GM12878 (cell line): ENCODE data around the gene RIC1. TPM values are rescaled to one million over a fixed set of nuclear protein-coding genes. Genes with fewer than 3 reads are reported as not detected.
A peak's percentile ranks its signal among the peaks of the same experiment; 100 is the strongest.
"Not testable (repeated sequence)": the region's sequence is repeated elsewhere in the genome, so short reads cannot be mapped to it uniquely, and the experiment has no call there.

Experiments used
- ATAC-seq: fragments of 200-7000 bp; cut with Tn5 transposase; 3 replicates; pipeline ENCODE4 v1.9.1; 2020; ENCODE audit warnings: mild to moderate bottlenecking, moderate library complexity
- BruUV-seq: library from RNA; stranded (reverse); fragments of 400-500 nt; replicated peaks from 2 replicates; lab custom pipeline; 2021; lab: Mats Ljungman, UMichigan
- CTCF ChIA-PET: fragments of 300-600 bp; sonication (Branson Sonifier 250); formaldehyde crosslinking; extraction: SDS; loops from one replicate; lab custom pipeline; 2021; ENCODE audit warnings: inconsistent platforms; lab: Yijun Ruan, JAX
- POLR2A ChIA-PET: fragments of 350-600 bp; formaldehyde crosslinking; extraction: SDS; loops from one replicate; lab custom pipeline; 2021; ENCODE audit warnings: inconsistent platforms; lab: Charles Lee
- RAD21 ChIA-PET: fragments of 300-600 bp; sonication (Branson Sonifier 250); formaldehyde crosslinking; loops from one replicate; lab custom pipeline; 2023; ENCODE audit warnings: antibody characterized with exemption; ENCODE audit not compliant: unreplicated experiment; lab: Charles Lee
- SMC1A ChIA-PET: fragments of 300-600 bp; sonication (Branson Sonifier 250); formaldehyde crosslinking; loops from one replicate; lab custom pipeline; 2023; ENCODE audit not compliant: unreplicated experiment, uncharacterized antibody; lab: Charles Lee
- DNase-seq: peaks from one replicate; pipeline ENCODE4 v3.0.0-alpha.2; 2011; ENCODE audit warnings: low read depth, low spot score
- FAIRE-seq: peaks from 3 replicates; lab custom pipeline; 2011; peaks lifted over from hg19 to GRCh38; lab: Jason Lieb, UNC
- H2AFZ ChIP-seq: 2 replicates; pipeline ENCODE4 v1.6.0; 2011; ENCODE audit warnings: low read depth, low read length, control low read depth; ENCODE audit not compliant: control insufficient read depth
- H3K27ac ChIP-seq: 2 replicates; pipeline ENCODE4 v1.5.1; 2011; ENCODE audit warnings: control low read depth; ENCODE audit not compliant: control insufficient read depth, insufficient read depth
- H3K27me3 ChIP-seq, 2 experiments: replicated peaks in 1 of 2; 2 replicates each; pipeline versions ENCODE4 v1.6.0 to v1.6.1; 2011; ENCODE audit warnings: low read length in 1 of 2; ENCODE audit not compliant: control insufficient read depth in 2 of 2, insufficient read depth in 2 of 2
- H3K36me3 ChIP-seq, 2 experiments: 2 replicates each; pipeline ENCODE4 v1.5.1; 2011; ENCODE audit warnings: low read length in 1 of 2; ENCODE audit not compliant: control insufficient read depth in 2 of 2, insufficient read depth in 2 of 2
- H3K4me1 ChIP-seq: 2 replicates; pipeline ENCODE4 v1.6.1; 2011; ENCODE audit warnings: mild to moderate bottlenecking, low read length, moderate library complexity, mixed read lengths; ENCODE audit not compliant: control insufficient read depth, insufficient read depth
- H3K4me2 ChIP-seq: 2 replicates; pipeline ENCODE4 v1.6.0; 2011; ENCODE audit warnings: control low read depth; ENCODE audit not compliant: control insufficient read depth, insufficient read depth
- H3K4me3 ChIP-seq: fragments of 200-600 bp; sonication (generic); 2 replicates; pipeline ENCODE4 v1.5.1; 2016
- H3K79me2 ChIP-seq: 2 replicates; pipeline ENCODE4 v1.6.0; 2011; ENCODE audit warnings: low read length; ENCODE audit not compliant: control insufficient read depth, insufficient read depth
- H3K9ac ChIP-seq: 2 replicates; pipeline ENCODE4 v1.8.0; 2011; ENCODE audit warnings: low read length, control low read depth, mixed read lengths; ENCODE audit not compliant: control insufficient read depth, insufficient read depth
- H3K9me3 ChIP-seq: replicated peaks from 3 replicates; pipeline ENCODE4 v1.5.1; 2011; ENCODE audit warnings: mild to moderate bottlenecking, low read length; ENCODE audit not compliant: control insufficient read depth, insufficient read depth
- H4K20me1 ChIP-seq: 2 replicates; pipeline ENCODE4 v1.6.0; 2011; ENCODE audit not compliant: control insufficient read depth, insufficient read depth
- ATF2 ChIP-seq: IDR thresholded peaks from 2 replicates; pipeline ENCODE4 v1.6.1; 2012; ENCODE audit warnings: low read length, inconsistent platforms
- CREB1 ChIP-seq: IDR thresholded peaks from 2 replicates; pipeline ENCODE4 v1.6.1; 2012; ENCODE audit warnings: low read depth, mild to moderate bottlenecking, inconsistent platforms
- HDGF ChIP-seq: fragments of 450-650 bp; IDR thresholded peaks from 2 replicates; pipeline ENCODE4 v1.6.1; 2016; ENCODE audit warnings: antibody characterized with exemption
- POLR2A ChIP-seq: IDR thresholded peaks from 2 replicates; pipeline ENCODE4 v1.6.1; 2011; ENCODE audit warnings: low read depth, mild to moderate bottlenecking, low read length
- POU2F2 ChIP-seq: IDR thresholded peaks from 3 replicates; pipeline ENCODE4 v1.6.1; 2011; ENCODE audit warnings: low read depth, mild to moderate bottlenecking, low read length, borderline replicate concordance
- RAD51 ChIP-seq: fragments of 450-650 bp; IDR thresholded peaks from 2 replicates; pipeline ENCODE4 v1.6.1; 2016; ENCODE audit warnings: moderate library complexity, mild to moderate bottlenecking, inconsistent platforms
- SKIL ChIP-seq: fragments of 450-650 bp; IDR thresholded peaks from 2 replicates; pipeline ENCODE4 v1.6.1; 2017; ENCODE audit warnings: mild to moderate bottlenecking, low read depth, inconsistent platforms; ENCODE audit not compliant: poor library complexity, severe bottlenecking
- USF2 ChIP-seq: IDR thresholded peaks from 2 replicates; pipeline ENCODE4 v1.6.1; 2011; ENCODE audit warnings: low read depth, low read length, improper control_type of control experiment, borderline replicate concordance
- ZNF217 ChIP-seq: fragments of 450-650 bp; IDR thresholded peaks from 2 replicates; pipeline ENCODE4 v1.6.1; 2017; ENCODE audit warnings: antibody characterized with exemption, mild to moderate bottlenecking
- ZNF384 ChIP-seq: IDR thresholded peaks from 2 replicates; pipeline ENCODE4 v1.6.1; 2012; ENCODE audit warnings: low read depth, mild to moderate bottlenecking, low read length, improper control_type of control experiment, borderline replicate concordance
- WGBS: methylation state at CpG from one replicate; pipeline ENCODE4 v1.1.6; 2016; ENCODE audit warnings: low lambda C conversion rate; ENCODE audit not compliant: insufficient replicate concordance, insufficient coverage; ENCODE audit errors: missing lambda C conversion rate; 5-methylcytosine and 5-hydroxymethylcytosine counted together
- in situ Hi-C: fragments of 300-500 bp; cut with MboI; formaldehyde crosslinking; loops from 9 replicates; pipeline ENCODE4 v1.14.3; 2018; ENCODE audit warnings: mixed read lengths
- intact Hi-C: fragments of 100-400 bp; cut with micrococcal nuclease; formaldehyde crosslinking; loops from one replicate; pipeline ENCODE4 v1.14.2; 2022; ENCODE audit not compliant: unreplicated experiment
- polyA plus RNA-seq, 11 experiments: library from polyadenylated mRNA; depleted of rRNA in 4 of 11; unstranded in 6 of 11; stranded (reverse) in 5 of 11; fragments of >200 nt; fragmentation: Nextera tagmentation in 4 of 11; fragmentation: Illumina TruSeq in 1 of 11; extraction: Ambion mirVana in 4 of 11; extraction: Trizol in 1 of 11; gene quantifications; 1 replicate in 1 of 11; 2 replicates in 10 of 11; pipeline versions ENCODE4 v1.2.1 to v1.2.3, GENCODE V29; 2011 to 2016; ENCODE audit warnings: inconsistent platforms in 2 of 11, missing spikeins in 2 of 11, low read depth in 1 of 11
- total RNA-seq, 4 experiments: library from RNA; depleted of rRNA in 3 of 4; stranded (reverse); fragments of >200 nt in 3 of 4; fragmentation: Illumina TruSeq in 1 of 4; extraction: Trizol in 1 of 4; gene quantifications; 2 replicates each; pipeline versions ENCODE4 v1.2.1 to v1.2.3, GENCODE V29; 2013 to 2021

RIC1 gene
- total and polyA plus RNA-seq, 10 of the 15 experiments (the other 5 are each of a cell fraction or from before 2014, with no cell fraction given), result 6.2 to 59.8 (median 33.3) TPM

GRCh38 chr9:5581706-5582105 is 47.2 kb upstream of the RIC1 start:
- H3K79me2 ChIP-seq, in situ Hi-C loops, BruUV-seq, H3K4me3 ChIP-seq, H3K9ac ChIP-seq, H2AFZ ChIP-seq, H4K20me1 ChIP-seq, H3K36me3 ChIP-seq, H3K4me2 ChIP-seq, H3K9me3 ChIP-seq, DNase-seq, H3K27me3 ChIP-seq: not testable (repeated sequence)
- 98% methylated on average over 2 of the region's 2 CpGs for WGBS
- intact Hi-C loops, result loop anchor here (2.0 kb wide), 2 partner anchors 15 to 69 kb away; no protein-coding TSS in a partner anchor
- ChIA-PET CTCF (interaction anchor here (1.0 to 9.1 kb wide), 5 partner anchors 11 to 133 kb away, joined by 3 to 172 read pairs (median 13); partner anchors contain the start of genes CD274 and PDCD1LG2), SMC1A (interaction anchor here (1.0 to 9.3 kb wide), 16 partner anchors 8 to 132 kb away, joined by 3 to 389 read pairs (median 16); partner anchors contain the start of genes CD274 and PDCD1LG2), RAD21 (interaction anchor here (1.9 to 3.6 kb wide), 12 partner anchors 13 to 143 kb away, joined by 6 to 164 read pairs (median 36); partner anchors contain the start of genes CD274, PDCD1LG2 and PLGRKT), POLR2A (interaction anchor here (0.6 to 8.8 kb wide), 17 partner anchors 8 to 885 kb away, joined by 3 to 66 read pairs (median 7); partner anchors contain the start of genes CD274, PDCD1LG2 and PLGRKT)
- peaks cover 44% of the 10 kb centered on the region for H3K4me1 ChIP-seq
- H3K27ac ChIP-seq, result peak overlapping the region; percentile 89
- peak; percentile 26; the same call in 1 of the 2 replicates for TF ChIP-seq HDGF
- 0 out of 2 replicates have a peak, but pooled peaks have one; percentile 74 for TF ChIP-seq ZNF217
- TF ChIP-seq, all 136 proteins: peak for 2; not testable (repeated sequence) for 134
- ATAC-seq, FAIRE-seq: not testable (repeated sequence)

DNA sequence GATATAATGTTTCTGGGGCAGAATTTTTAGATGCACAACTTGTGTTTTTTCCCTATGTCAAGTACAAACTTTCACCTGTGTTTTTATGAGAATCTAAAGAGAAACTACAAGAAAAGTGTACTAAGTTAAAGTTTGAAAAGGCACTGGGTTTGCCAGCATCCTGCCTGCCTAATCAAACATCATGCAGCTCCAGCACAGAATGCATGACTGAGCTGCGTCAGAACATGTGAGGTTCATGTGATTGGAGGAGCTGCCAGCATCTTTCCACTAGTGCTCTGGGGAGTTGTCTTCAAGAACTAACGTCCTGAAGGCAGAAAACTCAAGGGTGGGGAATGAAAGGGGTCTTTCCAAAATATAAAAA is 46.1 kb upstream of the RIC1 start:
- intact Hi-C loops (loop anchor here (1.0 to 2.0 kb wide), 4 partner anchors 16 to 132 kb away; no protein-coding TSS in a partner anchor), in situ Hi-C loops (no loop called here)
- no peaks in the 10 kb centered on the region for H3K36me3 ChIP-seq
- ATAC-seq (peak; percentile 73), FAIRE-seq (no peak), DNase-seq (peak; percentile 91)
- H3K79me2 ChIP-seq, result no peaks in the 10 kb centered on the region; the same call in none of the 2 replicates
- peak overlapping the region; percentile 89 for H3K27ac ChIP-seq
- ChIA-PET CTCF (interaction anchor here (0.7 to 9.1 kb wide), 25 partner anchors 8 to 594 kb away, joined by 3 to 172 read pairs (median 8); partner anchors contain the start of genes CD274, PDCD1LG2 and PLGRKT), SMC1A (interaction anchor here (0.6 to 10.6 kb wide), 32 partner anchors 8 to 820 kb away, joined by 3 to 389 read pairs (median 10); partner anchors contain the start of genes CD274, PDCD1LG2, PLGRKT and RIC1), POLR2A (interaction anchor here (0.8 to 8.8 kb wide), 29 partner anchors 9 to 268 kb away, joined by 3 to 66 read pairs (median 7); partner anchors contain the start of genes CD274, PDCD1LG2 and PLGRKT), RAD21 (interaction anchor here (0.6 to 3.6 kb wide), 36 partner anchors 9 to 1162 kb away, joined by 3 to 164 read pairs (median 8); partner anchors contain the start of genes CD274, PDCD1LG2, PLGRKT and RIC1)
- H3K9me3 ChIP-seq, result peaks cover 6% of the 10 kb centered on the region
- H2AFZ ChIP-seq, result peak overlapping the region; percentile 20; the same call in 1 of the 2 replicates
- H3K4me3 ChIP-seq, result no peak overlapping the region
- H4K20me1 ChIP-seq, result no peaks in the 10 kb centered on the region
- H3K4me2 ChIP-seq, result peak overlapping the region; percentile 17; the same call in 1 of the 2 replicates
- 0% methylated on average over 2 of the region's 2 CpGs for WGBS
- peaks cover 53% of the 10 kb centered on the region for H3K4me1 ChIP-seq
- H3K27me3 ChIP-seq, result no peaks in the 10 kb centered on the region
- BruUV-seq, result no TSS peak
- peak overlapping the region; percentile 46 for H3K9ac ChIP-seq
- TF ChIP-seq POU2F2 (0 out of 3 replicates have a peak, but pooled peaks have one; percentile 47), POLR2A (peak; percentile 14; the same call in 1 of the 2 replicates), USF2 (peak; percentile 7; the same call in 1 of the 2 replicates), RAD51 (peak; percentile 82), ZNF384 (no peak), ATF2 (no peak), CREB1 (peak; percentile 64; the same call in 1 of the 2 replicates), SKIL (peak; percentile 17)
